Osteocyte (in vitro differentiated cells): ENCODE data around the gene CBY2. TPM values are rescaled to one million over a fixed set of nuclear protein-coding genes. Genes with fewer than 3 reads are reported as not detected.

Source experiments
- DNase-seq: peaks from one replicate; pipeline ENCODE4 v3.0.0; 2021; ENCODE audit warnings: mixed read lengths; ENCODE audit not compliant: unreplicated experiment; ENCODE audit errors: extremely low spot score
- H3K27ac Mint-ChIP-seq: one replicate; pipeline ENCODE4 v1.8.0; 2021; ENCODE audit warnings: mild to moderate bottlenecking, mixed read lengths; ENCODE audit not compliant: unreplicated experiment
- H3K27me3 Mint-ChIP-seq: one replicate; pipeline ENCODE4 v1.8.0; 2021; ENCODE audit warnings: mixed read lengths; ENCODE audit not compliant: unreplicated experiment
- H3K36me3 Mint-ChIP-seq: one replicate; pipeline ENCODE4 v1.8.0; 2021; ENCODE audit warnings: mixed read lengths; ENCODE audit not compliant: unreplicated experiment
- H3K4me1 Mint-ChIP-seq: one replicate; pipeline ENCODE4 v1.8.0; 2021; ENCODE audit warnings: mixed read lengths; ENCODE audit not compliant: unreplicated experiment
- H3K4me3 Mint-ChIP-seq: one replicate; pipeline ENCODE4 v1.8.0; 2021; ENCODE audit warnings: mild to moderate bottlenecking, moderate library complexity, mixed read lengths; ENCODE audit not compliant: unreplicated experiment
- H3K9me3 Mint-ChIP-seq: one replicate; pipeline ENCODE4 v1.8.0; 2021; ENCODE audit warnings: mixed read lengths; ENCODE audit not compliant: unreplicated experiment
- total RNA-seq: library from RNA; stranded (reverse); gene quantifications from 2 replicates; pipeline ENCODE4 v1.2.1, GENCODE V29; 2021
- TF ChIP-seq, protein P1 (sequence below): fragments of 200-600 bp; sonication (generic); IDR thresholded peaks from 2 replicates; pipeline ENCODE4 v1.5.0; 2021; ENCODE audit warnings: antibody characterized with exemption, mild to moderate bottlenecking, moderate library complexity

Gene CBY2
- total RNA-seq, 1 donor from 2014 or later, result not detected

DNA sequence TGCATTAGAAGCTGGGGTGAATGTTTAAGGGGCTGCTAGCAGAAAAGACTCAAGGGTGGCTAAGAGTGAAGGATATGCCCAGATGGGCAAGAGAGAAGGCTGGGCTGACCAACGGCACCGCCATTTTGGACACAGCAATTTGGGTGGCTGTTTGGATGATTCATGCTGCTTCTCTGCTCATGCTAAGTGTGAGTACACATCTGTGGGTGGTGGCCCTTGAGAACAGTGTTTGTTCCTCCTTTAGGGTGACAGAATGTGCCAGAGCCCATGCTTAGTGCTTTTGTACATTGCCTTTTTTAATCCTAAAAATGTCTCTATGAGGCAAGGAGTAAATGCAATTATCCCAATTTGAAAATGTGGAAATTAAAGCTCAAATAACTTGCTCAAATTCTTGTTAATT lies 9.8 kb downstream of the CBY2 start:
- Mint-ChIP-seq H3K27ac (no peak overlapping the region), H3K27me3 (peaks cover 4% of the 10 kb centered on the region), H3K4me1 (peaks cover 1% of the 10 kb centered on the region), H3K9me3 (no peaks in the 10 kb centered on the region), H3K36me3 (no peaks in the 10 kb centered on the region), H3K4me3 (no peak overlapping the region)
- no peak for DNase-seq
- TF ChIP-seq, protein P1, sequence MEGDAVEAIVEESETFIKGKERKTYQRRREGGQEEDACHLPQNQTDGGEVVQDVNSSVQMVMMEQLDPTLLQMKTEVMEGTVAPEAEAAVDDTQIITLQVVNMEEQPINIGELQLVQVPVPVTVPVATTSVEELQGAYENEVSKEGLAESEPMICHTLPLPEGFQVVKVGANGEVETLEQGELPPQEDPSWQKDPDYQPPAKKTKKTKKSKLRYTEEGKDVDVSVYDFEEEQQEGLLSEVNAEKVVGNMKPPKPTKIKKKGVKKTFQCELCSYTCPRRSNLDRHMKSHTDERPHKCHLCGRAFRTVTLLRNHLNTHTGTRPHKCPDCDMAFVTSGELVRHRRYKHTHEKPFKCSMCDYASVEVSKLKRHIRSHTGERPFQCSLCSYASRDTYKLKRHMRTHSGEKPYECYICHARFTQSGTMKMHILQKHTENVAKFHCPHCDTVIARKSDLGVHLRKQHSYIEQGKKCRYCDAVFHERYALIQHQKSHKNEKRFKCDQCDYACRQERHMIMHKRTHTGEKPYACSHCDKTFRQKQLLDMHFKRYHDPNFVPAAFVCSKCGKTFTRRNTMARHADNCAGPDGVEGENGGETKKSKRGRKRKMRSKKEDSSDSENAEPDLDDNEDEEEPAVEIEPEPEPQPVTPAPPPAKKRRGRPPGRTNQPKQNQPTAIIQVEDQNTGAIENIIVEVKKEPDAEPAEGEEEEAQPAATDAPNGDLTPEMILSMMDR, result no peak

GRCh38 chr13:45713106-45713690 lies 11.1 kb downstream of the CBY2 start:
- no peak for DNase-seq
- Mint-ChIP-seq H3K4me1 (peaks cover 5% of the 10 kb centered on the region), H3K36me3 (no peaks in the 10 kb centered on the region), H3K9me3 (no peaks in the 10 kb centered on the region), H3K27me3 (peaks cover 4% of the 10 kb centered on the region), H3K27ac (no peak overlapping the region), H3K4me3 (no peak overlapping the region)
- TF ChIP-seq, protein P1, result no peak

DNA sequence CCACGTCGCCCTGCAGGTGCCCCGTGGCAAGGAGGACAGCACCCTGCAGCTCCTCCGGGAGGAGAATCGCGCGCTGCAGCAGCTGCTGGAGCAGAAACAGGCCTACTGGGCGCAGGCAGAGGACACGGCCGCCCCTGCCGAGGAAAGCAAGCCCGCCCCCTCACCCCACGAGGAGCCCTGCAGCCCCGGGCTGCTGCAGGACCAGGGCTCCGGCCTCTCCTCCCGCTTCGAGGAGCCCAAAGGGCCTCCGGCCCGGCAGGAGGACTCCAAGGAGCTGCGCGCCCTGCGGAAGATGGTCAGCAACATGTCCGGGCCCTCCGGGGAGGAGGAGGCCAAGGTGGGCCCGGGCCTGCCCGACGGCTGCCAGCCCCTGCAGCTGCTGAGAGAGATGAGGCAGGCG lies 11.6 kb downstream of the CBY2 start:
- H3K4me3 Mint-ChIP-seq, result no peak overlapping the region
- H3K9me3 Mint-ChIP-seq, result no peaks in the 10 kb centered on the region
- peaks cover 9% of the 10 kb centered on the region for H3K4me1 Mint-ChIP-seq
- DNase-seq, result no peak
- no peaks in the 10 kb centered on the region for H3K36me3 Mint-ChIP-seq
- TF ChIP-seq, protein P1, result no peak
- peaks cover 4% of the 10 kb centered on the region for H3K27me3 Mint-ChIP-seq
- H3K27ac Mint-ChIP-seq, result no peak overlapping the region

- H3K36me3 Mint-ChIP-seq, result no peaks in the 10 kb centered on the region
- no peak overlapping the region for H3K4me3 Mint-ChIP-seq
- no peaks in the 10 kb centered on the region for H3K9me3 Mint-ChIP-seq
- TF ChIP-seq, protein P1, result no peak
- no peak overlapping the region for H3K27ac Mint-ChIP-seq
- no peak for DNase-seq
- H3K27me3 Mint-ChIP-seq, result peaks cover 4% of the 10 kb centered on the region
- peaks cover 13% of the 10 kb centered on the region for H3K4me1 Mint-ChIP-seq
Measured at GRCh38 chr13:45714170-45714569, 12.1 kb downstream of the CBY2 start.

- TF ChIP-seq, protein P1, result no peak
- H3K9me3 Mint-ChIP-seq, result no peaks in the 10 kb centered on the region
- H3K27ac Mint-ChIP-seq, result no peak overlapping the region
- no peaks in the 10 kb centered on the region for H3K36me3 Mint-ChIP-seq
- H3K27me3 Mint-ChIP-seq, result peaks cover 4% of the 10 kb centered on the region
- no peak overlapping the region for H3K4me3 Mint-ChIP-seq
- no peak for DNase-seq
- peaks cover 21% of the 10 kb centered on the region for H3K4me1 Mint-ChIP-seq
Measured at GRCh38 chr13:45715351-45715750, 13.2 kb downstream of the CBY2 start.
